ENCODE results near the gene OXLD1.
A peak's percentile ranks its signal among the peaks of the same experiment; 100 is the strongest.

OXLD1 gene

DNA sequence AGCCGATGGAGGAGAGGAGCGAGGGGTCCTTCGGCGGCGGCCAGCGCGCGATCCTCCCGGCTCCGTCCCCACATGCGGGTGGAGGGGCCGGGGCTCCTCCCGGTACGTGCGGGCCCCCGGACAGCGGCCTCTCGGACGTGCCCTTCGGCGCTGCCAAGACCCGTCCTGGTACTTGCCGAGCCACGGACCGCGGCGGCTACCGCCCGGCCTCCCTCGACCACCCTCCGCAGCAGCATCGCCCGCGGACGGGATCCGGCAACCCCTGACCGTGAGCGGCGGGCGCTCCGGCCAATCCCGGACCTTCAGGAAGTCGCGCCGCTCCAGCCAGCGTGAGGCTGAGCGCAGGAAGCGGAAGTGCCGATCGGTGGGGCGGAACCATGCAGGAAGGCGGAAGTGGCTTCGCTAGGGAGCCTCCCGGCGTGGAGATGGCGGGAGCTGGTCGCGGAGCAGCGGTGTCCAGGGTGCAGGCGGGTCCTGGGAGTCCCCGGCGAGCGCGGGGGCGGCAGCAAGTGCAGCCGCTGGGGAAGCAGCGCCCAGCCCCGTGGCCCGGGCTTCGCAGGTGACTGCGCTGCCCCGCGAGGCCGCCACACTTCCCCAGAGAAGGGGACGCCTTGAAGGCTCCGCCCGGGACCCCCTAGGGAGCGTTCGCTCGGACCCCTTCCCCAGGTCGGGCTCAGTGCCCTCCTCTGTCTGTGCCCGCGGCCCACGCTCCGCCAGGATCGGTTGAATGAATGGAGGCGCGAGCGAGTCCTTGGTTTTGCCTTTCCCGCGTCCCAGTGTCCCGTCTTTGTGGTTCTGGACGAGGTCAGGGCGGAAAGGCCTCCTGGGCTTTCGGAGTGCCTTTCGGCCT, at the start of gene OXLD1, which contains the start of gene CCDC137:
TSS of gene OXLD1 (minus strand) at position 264 of the 850 bp plus-strand sequence. CDS start at position 236, 28 bp downstream.
TSS of gene CCDC137 (plus strand) at position 396 of the 850 bp plus-strand sequence. CDS start at position 426, 30 bp downstream.
- DNase-seq (ENCODE audit: low read depth), result peak; percentile 89

DNA sequence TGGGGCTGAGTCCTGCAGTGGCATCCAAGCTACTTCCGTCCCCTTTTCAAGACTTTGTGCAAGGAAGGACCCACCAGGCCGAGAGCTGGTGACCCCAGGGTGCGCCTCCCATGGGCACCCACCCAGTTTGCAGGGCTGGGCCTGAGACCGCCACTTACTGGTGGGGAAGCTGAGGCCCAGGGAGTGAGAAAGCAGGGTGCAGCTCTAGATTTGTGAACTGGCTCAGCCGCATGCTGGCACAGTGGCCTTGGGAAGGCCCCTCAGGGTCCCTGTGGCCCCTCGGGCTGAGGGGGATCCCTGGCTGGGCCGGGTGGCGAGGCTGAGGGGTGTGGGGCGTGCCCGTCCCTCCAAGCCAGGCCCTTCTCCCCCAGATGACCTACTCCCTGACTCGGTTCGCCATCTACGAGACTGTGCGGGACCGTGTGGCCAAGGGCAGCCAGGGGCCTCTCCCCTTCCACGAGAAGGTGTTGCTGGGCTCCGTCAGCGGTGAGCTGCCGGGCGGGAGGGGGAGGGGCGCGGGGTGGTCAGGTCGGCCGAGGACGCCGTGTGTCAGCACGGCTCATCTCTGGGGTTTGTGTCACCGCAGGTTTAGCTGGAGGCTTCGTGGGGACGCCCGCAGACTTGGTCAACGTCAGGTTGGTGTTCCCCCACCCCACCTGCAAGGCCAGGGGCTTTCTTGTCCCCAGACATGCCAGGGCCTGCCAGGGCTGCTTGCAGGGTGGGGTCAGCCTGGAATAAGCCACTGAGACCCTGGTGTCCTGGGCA, 48.9 kb upstream of the OXLD1 start:
- no peak for DNase-seq (ENCODE audit: low read depth)

DNA sequence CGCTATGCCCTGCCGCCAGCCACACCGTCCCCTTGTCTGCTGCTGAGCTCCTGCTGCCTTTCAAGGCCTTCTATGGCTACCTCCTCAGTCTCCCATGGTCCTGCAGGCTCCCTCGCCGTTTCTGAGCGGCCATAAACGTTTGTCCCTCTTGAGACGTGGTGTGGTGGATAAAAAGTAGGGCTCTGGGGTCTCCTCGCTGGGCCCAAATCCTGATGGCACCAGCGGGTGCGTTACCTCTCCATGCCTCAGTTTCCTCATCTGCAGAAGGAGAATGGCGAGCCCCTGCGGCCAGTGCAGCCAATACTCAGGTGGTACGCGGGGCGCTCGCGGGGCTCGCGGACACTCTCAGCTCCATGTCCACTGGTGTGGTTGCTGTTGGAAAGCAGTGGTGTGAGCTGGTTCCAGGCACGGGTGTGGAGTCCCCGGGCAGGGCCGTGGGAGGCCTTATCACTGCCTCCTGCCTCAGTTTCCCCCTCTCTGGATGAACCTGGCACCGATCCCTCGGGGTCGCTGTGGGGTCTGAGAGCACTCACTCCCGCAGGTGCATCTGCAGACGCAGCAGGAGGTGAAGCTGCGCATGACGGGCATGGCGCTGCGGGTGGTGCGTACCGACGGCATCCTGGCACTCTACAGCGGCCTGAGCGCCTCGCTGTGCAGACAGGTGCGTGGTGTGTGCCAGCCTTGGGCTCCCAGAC, 48.2 kb upstream of the OXLD1 start:
- DNase-seq (ENCODE audit: low read depth), result no peak

DNA sequence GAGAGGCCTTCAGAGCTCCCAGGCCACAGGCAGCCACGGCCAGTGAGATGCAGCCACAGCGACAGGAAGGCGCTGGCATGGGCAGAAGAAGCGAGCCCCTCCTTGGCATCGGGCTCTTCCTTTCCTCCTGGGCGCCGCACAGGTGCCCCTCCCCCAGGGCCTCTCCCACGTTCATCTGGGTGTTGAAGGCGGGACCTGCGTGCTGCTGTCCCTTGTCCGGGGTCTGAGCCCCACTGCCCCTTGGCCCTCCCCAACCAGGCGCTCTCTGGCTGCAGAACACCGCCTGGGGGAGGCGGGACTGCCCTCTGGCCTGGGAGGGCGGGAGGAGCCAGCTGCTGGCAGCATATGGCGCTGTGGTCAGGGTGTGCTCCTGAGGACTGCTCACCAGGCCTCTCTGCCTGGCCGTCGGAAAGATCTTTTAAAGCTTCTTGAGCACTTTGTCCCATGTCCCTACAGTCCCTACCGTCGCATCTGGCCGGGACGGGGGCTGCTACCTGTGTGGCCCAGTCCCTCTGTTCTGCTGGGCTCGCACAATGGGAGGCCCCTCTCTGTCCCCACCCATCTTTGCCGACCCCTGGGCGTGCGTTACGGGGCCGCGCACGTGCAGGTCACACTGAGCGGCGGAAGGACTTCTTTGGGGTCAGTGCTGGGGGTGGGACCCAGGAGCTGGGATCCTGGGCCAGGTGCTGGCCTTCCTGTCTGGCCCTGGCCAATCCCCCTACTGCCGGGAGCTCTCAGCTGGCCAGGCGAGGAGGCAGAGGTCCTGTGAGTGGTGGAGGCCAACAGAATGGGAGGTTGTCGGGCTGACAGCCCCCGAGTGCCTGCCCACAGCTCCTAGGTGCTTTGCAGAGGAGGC, 47.4 kb upstream of the OXLD1 start:
- no peak for DNase-seq (ENCODE audit: low read depth)

DNA sequence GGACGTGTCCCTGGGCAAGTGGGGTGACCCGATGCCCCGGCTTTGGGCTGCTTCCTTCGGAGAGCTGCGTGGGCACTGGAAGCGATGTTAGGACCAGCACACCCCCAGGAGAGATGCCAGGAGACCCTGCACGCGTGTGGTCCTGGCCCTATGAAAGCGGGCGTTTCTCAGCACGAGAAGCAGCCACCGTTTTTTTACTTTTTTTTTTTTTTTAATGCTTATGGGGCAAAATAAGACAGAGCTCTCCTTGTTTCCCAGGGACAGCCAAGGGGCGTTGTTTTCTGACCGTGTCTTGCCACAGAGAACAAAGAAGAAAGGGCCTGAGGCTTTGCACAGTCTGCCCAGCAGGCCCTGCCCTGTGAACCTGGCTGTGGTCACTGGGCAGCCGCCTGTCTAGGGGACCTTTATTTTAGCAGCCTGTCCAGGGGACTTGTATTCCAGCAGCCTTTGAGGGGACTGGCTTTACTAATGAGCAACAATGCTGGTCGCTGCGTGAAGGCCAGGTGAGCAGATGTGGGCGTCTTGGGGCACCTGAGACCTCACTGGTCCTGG, 46.7 kb upstream of the OXLD1 start:
- no peak for DNase-seq (ENCODE audit: low read depth)

DNA sequence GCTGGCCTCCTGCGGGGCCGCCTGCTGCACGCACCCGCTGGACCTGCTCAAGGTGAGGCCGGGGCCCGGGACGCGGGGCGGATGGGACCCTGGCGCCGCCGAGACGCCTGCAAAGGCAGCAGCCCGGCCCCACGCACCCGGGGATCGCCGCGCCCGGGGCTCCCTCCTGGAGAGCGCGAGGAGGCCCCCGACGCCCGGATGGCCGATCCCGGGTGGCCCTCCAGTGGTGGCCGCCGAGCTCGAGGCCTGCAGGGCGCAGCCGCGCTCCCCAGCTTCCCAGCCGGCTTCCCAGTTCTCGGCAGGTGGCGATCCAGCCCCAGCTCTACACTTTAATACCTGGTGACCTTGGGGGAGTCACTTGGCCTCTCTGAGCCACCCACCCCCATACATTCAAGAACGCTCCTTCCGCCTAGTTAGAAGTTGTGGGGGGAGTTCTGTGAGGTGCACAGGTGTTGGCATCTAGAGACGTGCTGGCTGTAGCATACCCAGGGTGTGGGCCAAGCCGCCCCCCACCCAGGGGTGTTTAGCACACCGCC, 46.1 kb upstream of the OXLD1 start:
- DNase-seq (ENCODE audit: low read depth), result no peak

DNA sequence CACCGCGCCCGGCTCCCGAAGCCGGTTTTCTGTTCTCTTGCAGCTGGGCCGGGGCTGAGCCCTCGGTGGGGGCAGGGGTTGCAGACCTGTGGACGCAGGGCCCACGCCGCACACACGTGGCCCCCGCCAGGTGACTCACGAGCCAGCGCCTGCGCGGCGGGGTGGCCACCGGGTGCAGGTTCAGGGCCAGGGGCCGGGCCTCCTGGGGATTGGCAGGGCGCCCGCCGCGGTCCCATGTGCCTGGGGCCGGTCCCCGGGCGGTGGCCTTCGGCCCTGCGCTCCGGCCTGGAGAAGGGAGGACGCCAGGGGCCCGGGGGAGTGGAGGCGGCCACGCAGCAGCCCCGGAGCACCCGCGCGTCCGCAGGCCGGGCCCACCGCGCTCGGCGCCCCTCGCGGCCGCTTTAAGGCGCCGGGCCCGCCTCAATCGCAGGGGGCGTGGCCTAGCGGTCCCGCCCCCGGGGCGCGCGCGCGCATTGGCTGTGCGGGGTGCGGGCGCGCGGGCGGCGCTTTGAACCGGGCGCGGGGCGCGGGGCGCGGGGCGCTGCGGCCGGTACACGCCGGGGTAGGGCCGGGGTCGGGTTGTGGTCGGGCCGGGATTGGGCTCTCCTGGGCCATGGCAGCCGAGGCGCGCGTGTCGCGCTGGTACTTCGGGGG, 45.5 kb upstream of the OXLD1 start, which contains the start of gene SLC25A10:
TSS of gene SLC25A10 (plus strand) at position 471 of the 654 bp plus-strand sequence. CDS start at position 614, 143 bp downstream.
- DNase-seq (ENCODE audit: low read depth), result peak; percentile 64

DNA sequence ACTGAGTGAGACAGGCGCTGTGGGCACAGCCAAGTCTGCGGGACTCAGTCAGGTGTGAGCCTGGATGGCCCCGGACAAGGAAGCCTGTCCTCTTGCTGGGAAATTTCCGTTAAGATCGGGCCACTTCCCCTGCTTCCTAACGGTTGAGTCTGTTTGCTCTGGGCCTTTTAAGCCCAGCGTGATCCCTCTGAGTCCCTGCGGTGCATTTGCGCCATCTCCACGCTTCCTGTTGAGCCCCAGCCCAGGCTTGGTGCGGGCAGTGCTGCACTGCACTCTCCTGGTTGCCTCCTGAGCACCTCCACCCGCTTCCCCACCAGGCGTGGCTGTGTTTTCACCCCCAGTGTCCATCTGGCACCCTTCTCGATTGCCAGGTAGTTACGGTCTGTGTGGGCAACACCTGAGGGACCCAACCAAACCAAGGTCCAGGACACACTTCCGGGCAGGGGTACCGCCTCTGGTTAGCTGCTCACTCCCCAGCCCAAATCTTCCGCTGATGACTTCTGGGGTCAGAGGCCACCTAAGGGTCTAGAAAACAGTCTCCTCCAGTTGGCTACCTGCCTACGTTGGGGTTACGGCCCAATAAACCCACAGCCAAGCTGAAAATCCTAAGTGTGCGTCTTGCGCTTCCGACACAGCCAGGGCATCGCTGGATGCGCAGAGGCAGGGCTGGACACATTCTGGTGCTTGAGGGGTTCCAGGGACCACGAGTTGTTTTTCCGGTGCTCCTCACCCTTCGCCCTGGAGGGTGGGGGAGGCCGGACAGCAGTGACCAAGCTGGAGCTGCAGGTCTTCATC, 44.3 kb upstream of the OXLD1 start:
- DNase-seq (ENCODE audit: low read depth), result no peak

DNA sequence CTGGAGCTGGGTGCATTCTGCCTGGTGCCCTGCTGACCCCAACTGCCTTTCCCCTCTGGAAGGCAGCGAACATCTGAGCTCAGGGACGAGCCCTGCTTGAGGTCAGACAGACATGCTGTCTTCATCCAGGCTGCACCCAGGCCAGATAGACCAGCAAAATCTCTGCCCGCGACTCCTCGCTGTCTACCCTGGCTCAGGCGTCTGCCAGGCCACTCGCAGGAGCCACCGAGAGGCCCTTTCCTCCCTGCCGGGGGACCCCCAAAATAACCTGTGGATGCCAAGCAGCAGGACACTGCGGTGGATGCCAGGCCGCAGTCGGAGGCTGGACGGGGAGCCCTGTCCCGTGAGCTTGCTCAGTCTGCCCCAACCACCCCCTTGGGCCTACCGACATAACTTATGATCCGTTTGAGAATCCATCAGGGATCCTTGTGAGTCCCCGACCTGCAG, 42.4 kb upstream of the OXLD1 start:
- no peak for DNase-seq (ENCODE audit: low read depth)

DNA sequence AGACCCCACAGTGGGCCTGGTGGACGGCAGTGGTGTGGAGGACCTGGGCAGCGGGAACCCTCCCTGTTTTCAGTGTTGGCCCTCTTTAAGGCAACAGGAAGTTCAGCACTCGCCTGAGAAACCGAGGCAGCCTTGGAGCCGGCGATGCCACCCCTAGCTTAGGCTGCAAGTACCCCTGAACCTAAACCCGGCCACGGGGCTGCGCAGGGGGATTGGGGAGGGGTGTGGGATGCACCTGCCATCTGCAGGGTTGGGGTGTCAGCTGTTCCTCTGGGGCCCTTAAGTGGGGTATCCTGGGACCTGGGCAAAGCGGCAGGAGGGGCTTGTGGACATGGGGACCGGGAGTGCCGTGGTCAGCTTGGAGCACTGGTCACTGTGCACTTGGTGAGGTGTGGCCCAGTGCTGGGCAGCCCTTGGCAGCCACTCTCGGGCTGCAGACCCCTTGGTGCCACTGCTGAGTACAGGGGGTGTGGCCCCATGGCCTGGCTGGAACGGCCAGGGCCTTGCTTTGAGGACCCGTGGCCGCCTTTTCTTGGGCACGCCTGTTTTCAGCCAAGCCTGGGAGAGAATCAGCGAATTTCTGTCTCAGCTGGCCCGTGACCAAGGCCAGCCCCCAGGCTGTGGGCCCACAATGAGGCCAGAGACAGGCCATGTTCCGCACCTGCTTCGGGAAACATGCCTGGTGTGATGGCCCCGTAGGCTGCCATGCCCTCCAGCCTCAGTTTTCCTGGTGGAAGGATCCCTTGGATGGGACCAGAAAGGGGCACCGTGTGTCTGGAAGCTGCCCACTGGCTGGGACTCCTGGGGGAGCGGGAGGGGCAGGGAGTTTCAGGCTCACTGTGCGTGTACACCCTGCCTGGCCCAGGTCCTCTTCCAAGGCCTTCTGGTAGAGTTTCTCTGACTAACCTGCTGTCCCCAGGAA, 41.6 kb upstream of the OXLD1 start:
- DNase-seq (ENCODE audit: low read depth), result no peak

DNA sequence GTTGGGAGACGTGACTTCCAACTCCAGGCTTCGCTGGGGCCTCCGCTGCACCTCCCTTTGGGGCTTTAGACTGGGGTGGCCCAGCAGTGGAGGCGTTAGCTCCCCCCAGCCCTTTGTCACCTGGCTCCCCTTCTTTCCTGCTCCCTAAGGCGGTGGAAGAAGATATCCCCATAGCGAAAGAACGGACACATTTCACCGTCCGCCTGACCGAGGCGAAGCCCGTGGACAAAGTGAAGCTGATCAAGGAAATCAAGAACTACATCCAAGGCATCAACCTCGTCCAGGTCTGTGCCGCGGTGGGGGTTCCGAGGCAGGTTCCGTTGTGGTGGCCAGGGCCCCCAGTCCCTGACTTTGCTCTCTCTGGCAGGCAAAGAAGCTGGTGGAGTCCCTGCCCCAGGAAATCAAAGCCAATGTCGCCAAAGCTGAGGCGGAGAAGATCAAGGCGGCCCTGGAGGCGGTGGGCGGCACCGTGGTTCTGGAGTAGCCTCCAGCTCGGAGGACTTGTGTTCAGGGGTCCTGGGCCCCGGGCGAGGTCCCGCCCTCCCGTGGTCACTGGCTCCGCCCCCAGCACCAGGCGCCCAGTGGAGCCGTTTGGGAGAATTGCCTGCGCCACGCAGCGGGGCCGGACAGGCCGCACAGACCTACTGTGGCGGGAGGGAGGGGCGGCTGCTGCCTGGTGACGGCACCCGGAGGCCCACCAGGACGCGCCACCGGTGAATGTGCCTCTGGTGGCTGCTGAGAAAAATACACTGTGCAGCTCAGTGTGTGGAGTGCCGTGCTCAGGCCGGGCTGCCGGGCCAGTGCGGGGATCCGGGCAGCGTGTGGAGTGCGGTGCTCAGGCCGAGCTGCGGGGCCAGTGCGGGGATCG, 40.6 kb upstream of the OXLD1 start:
- no peak for DNase-seq (ENCODE audit: low read depth)

DNA sequence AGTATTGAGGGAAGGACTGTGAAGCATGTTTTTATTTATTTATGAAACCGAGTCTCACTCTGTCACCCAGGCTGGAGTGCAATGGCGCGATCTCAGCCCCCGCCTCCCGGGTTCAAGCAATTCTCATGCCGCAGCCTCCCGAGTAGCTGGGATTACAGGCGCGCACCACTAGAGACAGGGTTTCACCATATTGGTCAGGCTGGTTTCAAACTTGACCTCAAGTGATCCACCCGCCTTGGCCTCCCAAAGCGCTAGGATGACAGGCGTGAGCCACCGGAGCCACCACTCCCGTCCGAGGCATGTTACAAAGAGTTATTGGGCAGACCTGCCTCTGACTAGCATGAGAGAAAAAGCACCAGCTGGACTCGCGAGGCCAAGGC, 39.8 kb upstream of the OXLD1 start:
- DNase-seq (ENCODE audit: low read depth), result no peak

DNA sequence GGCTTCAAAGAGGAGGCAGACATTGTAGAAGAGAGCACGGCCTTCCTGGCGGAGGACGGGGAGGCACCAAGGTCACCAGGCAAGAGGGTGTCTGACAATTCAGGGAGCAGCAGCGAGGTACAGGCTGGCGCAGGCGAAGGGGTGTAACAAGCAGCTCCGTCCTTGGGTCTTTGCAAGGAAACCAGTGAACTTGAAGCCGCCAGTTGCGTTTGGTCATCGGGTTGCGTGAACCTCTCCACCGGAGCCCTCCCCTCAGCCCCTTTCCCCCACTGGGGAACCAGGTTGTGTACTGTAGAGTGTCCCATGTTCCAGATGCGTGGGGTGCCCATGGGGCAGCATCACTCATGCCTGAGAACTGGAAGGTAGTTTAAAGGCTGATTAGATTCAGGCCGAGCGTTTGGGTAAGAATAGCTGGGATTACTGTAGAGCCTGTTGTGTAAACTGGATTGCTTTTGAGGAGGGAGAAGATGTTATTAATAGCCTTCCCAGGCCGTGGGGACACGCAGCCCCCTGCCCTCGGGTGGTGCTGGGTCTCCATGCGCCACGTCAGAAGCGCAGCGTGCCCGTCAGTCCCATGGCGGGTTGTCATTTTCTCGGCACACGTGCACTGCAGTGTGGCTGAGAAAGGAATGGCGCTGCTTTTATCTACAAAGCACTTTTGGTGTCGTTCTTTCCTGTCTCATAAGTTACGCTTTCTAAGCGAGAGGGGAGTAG, 39.3 kb upstream of the OXLD1 start:
- DNase-seq (ENCODE audit: low read depth), result no peak

DNA sequence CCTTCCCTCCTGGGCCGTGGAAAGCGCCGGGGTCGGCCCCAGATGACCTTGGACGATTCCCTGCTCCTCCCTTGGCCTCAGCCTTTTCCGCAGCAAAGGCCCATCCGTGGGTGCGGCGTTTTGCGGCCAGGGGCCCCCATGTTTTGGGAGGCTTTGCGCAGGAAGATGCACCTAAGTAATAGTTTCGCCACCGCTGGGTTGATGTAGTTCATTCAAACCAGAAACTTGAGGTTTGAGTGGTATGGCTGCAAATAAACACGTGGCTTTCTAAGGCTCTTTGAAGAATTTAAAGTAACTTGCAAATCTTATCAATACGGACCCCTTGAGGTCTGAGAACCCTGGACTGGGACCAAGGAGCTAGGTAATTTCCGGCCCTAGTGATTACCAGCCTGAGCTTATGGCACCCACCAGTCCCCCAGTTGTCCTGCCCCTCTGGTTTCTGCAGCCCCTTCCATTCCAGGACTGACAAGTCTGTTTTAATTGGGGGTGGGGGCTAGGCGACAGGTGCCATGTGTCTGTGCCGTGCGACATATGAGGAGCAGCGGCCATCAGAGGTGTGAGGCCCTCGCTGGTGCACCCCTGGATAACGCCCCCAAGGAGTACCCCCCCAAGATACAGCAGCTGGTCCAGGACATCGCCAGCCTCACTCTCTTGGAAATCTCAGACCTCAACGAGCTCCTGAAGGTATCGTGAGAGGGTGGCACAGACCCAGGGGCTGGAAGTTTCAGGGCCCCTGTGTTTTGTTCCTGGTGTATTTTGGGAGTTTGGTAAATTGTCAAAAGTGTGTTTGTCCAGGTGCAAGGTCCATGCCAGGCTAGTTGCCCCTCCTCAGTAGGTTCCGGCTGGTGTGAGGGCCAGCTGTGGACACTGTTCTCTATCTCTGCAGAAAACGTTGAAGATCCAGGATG, 37.6 kb upstream of the OXLD1 start:
- DNase-seq (ENCODE audit: low read depth), result no peak

DNA sequence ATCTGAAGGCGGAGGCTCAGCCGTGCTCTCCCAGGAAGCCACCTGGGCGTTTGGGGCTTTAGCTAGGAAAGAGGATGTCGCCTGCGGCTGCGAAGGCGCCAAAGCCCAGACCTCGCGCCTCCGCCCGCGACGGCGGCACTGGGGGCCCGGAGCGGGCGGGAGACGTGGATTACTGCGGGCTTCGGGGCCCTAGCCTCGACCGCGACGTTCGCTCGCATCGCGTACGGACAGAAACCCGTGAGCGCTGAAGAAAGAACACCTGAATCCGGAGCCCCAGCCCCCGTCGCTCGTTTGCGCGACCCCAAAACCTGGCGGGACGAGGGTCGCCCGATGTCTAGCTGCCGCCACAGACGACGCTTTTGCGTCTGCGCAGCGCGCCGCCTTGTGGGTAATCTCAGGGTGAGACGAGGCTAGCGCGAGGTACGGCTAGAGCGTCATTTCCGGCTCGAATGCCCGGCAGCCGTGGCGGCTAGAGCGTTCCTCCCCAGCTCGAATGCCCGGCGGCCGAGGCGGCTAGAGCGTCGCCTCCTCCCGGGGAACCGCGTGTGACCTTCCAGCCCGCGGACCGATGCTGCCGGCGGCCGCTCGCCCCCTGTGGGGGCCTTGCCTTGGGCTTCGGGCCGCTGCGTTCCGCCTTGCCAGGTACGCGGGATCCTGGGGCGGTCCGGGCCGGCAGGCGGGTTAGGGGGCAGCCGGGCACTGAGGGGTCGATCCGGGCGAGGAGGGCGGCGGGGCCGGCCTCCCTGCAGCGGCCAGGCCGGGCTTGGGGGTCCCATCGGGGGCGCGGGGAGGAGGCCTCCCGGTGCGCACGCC, 36.7 kb upstream of the OXLD1 start, which contains the start of gene MRPL12:
TSS of gene MRPL12 (plus strand) at position 434 of the 813 bp plus-strand sequence. CDS start at position 569, 135 bp downstream.
- peak; percentile 86 for DNase-seq (ENCODE audit: low read depth)
